Hepatocyte (in vitro differentiated cells): ENCODE results near the gene ATP2B1. TPM values are rescaled to one million over a fixed set of nuclear protein-coding genes. Genes with fewer than 3 reads are reported as not detected.

ENCODE experiments used
- DNase-seq: peaks from one replicate; pipeline ENCODE4 v3.0.0-alpha.2; 2016; ENCODE audit warnings: low spot score
- H2AFZ ChIP-seq: fragments of 200-600 bp; sonication (generic); 2 replicates; pipeline ENCODE4 v1.6.0; 2016; ENCODE audit warnings: antibody characterized with exemption, mild to moderate bottlenecking
- H3K27ac ChIP-seq: fragments of 200-600 bp; sonication (generic); 2 replicates; pipeline ENCODE4 v1.5.1; 2016; ENCODE audit warnings: mild to moderate bottlenecking
- H3K27me3 ChIP-seq: fragments of 200-600 bp; sonication (generic); 2 replicates; pipeline ENCODE4 v1.6.1; 2016
- H3K36me3 ChIP-seq: fragments of 200-600 bp; sonication (generic); replicated peaks from 2 replicates; pipeline ENCODE4 v1.5.1; 2016; ENCODE audit warnings: low read depth; ENCODE audit not compliant: insufficient read depth
- H3K4me1 ChIP-seq: fragments of 200-600 bp; sonication (generic); 2 replicates; pipeline ENCODE4 v1.5.1; 2016; ENCODE audit warnings: mild to moderate bottlenecking, moderate library complexity; ENCODE audit not compliant: insufficient read depth
- H3K4me2 ChIP-seq: fragments of 200-600 bp; sonication (generic); 2 replicates; pipeline ENCODE4 v1.6.0; 2016
- H3K4me3 ChIP-seq: fragments of 200-600 bp; sonication (generic); 2 replicates; pipeline ENCODE4 v1.5.1; 2016; ENCODE audit warnings: mild to moderate bottlenecking
- H3K79me2 ChIP-seq: fragments of 200-600 bp; sonication (generic); 2 replicates; pipeline ENCODE4 v1.6.0; 2017; ENCODE audit warnings: mild to moderate bottlenecking
- H3K9me2 ChIP-seq: fragments of 200-600 bp; sonication (generic); replicated peaks from 2 replicates; pipeline ENCODE4 v1.6.0; 2017; ENCODE audit warnings: mild to moderate bottlenecking; ENCODE audit not compliant: insufficient read depth
- H3K9me3 ChIP-seq: fragments of 200-600 bp; sonication (generic); 2 replicates; pipeline ENCODE4 v1.5.1; 2016; ENCODE audit warnings: low read depth, mild to moderate bottlenecking
- H4K20me1 ChIP-seq: fragments of 200-600 bp; sonication (generic); 2 replicates; pipeline ENCODE4 v1.6.0; 2016; ENCODE audit warnings: mild to moderate bottlenecking; ENCODE audit not compliant: insufficient read depth, poor library complexity, severe bottlenecking
- EZH2 ChIP-seq: fragments of 200-600 bp; sonication (generic); IDR thresholded peaks from 2 replicates; pipeline ENCODE4 v1.6.1; 2016; ENCODE audit warnings: antibody characterized with exemption, mild to moderate bottlenecking, borderline replicate concordance
- EZH2phosphoT487 ChIP-seq: fragments of 200-600 bp; sonication (generic); IDR thresholded peaks from one replicate; pipeline ENCODE4 v1.6.1; 2018; ENCODE audit warnings: antibody characterized with exemption, mild to moderate bottlenecking, low read depth, moderate library complexity; ENCODE audit not compliant: unreplicated experiment, severe bottlenecking
- WGBS: methylation state at CpG from one replicate; pipeline ENCODE4 v1.1.6; 2016; ENCODE audit warnings: low lambda C conversion rate; ENCODE audit errors: missing lambda C conversion rate; 5-methylcytosine and 5-hydroxymethylcytosine counted together
- polyA plus RNA-seq: library from polyadenylated mRNA; unstranded; fragments of >200 nt; fragmentation: Nextera tagmentation; extraction: Ambion mirVana; gene quantifications from 2 replicates; pipeline ENCODE4 v1.2.1, GENCODE V29; 2016
- total RNA-seq: library from RNA; depleted of rRNA; stranded (reverse); fragments of >200 nt; gene quantifications from 2 replicates; pipeline ENCODE4 v1.2.3, GENCODE V29; 2014
- TF ChIP-seq, protein P1 (sequence below): fragments of 200-600 bp; sonication (generic); IDR thresholded peaks from 2 replicates; pipeline ENCODE4 v1.5.1; 2016; ENCODE audit warnings: antibody characterized with exemption, mild to moderate bottlenecking; ENCODE audit not compliant: poor library complexity

Gene ATP2B1
- total and polyA plus RNA-seq, 2 experiments from 2014 or later = 52.2 to 67.2 TPM

DNA sequence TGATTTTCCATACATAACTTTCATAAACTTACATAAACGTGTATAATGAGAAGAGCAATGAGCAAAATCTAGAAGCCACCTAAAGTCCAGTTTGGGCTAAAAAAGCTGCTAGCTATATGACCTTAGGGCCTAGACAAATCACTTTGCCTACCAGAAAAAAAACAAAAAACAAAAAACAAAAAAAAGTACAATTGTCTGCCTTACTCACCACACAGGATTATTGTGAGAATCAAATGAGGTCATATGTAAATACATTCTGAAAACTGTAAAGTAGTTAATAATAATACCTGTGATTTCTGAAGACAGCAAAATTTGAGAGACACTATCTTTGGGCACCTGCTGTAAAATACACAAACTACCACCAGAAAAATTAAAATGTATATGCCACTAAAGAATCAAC, 4.2 kb downstream of the ATP2B1 start:
- Histone ChIP-seq H4K20me1 (peaks cover 65% of the 10 kb centered on the region), H3K79me2 (peaks cover 87% of the 10 kb centered on the region)
- DNase-seq = no peak

GRCh38 chr12:89703768-89704167, 4.9 kb downstream of the ATP2B1 start:
- Histone ChIP-seq H3K4me3 (no peak overlapping the region), H4K20me1 (peaks cover 66% of the 10 kb centered on the region), H3K79me2 (peaks cover 94% of the 10 kb centered on the region), H3K4me2 (peak overlapping the region; percentile 9), H3K9me2 (no peaks in the 10 kb centered on the region), H3K27me3 (no peaks in the 10 kb centered on the region), H3K9me3 (no peaks in the 10 kb centered on the region), H2AFZ (no peak overlapping the region), H3K36me3 (no peaks in the 10 kb centered on the region), H3K27ac (no peak overlapping the region), H3K4me1 (peaks cover 12% of the 10 kb centered on the region)
- TF ChIP-seq EZH2phosphoT487 = no peak
- no peak for TF ChIP-seq EZH2
- 57% methylated on average over 1 of the region's 1 CpG for WGBS
- no peak for DNase-seq

More for the DNA sequence above, 4.2 kb downstream of the ATP2B1 start:
- Histone ChIP-seq H3K9me2 (no peaks in the 10 kb centered on the region), H3K36me3 (no peaks in the 10 kb centered on the region), H3K4me1 (peaks cover 12% of the 10 kb centered on the region), H3K27ac (no peak overlapping the region), H3K27me3 (no peaks in the 10 kb centered on the region), H3K4me3 (no peak overlapping the region), H3K4me2 (no peak overlapping the region), H3K9me3 (no peaks in the 10 kb centered on the region), H2AFZ (no peak overlapping the region)
- 86% methylated on average over 1 of the region's 1 CpG for WGBS
- no peak for TF ChIP-seq EZH2
- TF ChIP-seq, protein P1, sequence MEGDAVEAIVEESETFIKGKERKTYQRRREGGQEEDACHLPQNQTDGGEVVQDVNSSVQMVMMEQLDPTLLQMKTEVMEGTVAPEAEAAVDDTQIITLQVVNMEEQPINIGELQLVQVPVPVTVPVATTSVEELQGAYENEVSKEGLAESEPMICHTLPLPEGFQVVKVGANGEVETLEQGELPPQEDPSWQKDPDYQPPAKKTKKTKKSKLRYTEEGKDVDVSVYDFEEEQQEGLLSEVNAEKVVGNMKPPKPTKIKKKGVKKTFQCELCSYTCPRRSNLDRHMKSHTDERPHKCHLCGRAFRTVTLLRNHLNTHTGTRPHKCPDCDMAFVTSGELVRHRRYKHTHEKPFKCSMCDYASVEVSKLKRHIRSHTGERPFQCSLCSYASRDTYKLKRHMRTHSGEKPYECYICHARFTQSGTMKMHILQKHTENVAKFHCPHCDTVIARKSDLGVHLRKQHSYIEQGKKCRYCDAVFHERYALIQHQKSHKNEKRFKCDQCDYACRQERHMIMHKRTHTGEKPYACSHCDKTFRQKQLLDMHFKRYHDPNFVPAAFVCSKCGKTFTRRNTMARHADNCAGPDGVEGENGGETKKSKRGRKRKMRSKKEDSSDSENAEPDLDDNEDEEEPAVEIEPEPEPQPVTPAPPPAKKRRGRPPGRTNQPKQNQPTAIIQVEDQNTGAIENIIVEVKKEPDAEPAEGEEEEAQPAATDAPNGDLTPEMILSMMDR = no peak
- no peak for TF ChIP-seq EZH2phosphoT487

DNA sequence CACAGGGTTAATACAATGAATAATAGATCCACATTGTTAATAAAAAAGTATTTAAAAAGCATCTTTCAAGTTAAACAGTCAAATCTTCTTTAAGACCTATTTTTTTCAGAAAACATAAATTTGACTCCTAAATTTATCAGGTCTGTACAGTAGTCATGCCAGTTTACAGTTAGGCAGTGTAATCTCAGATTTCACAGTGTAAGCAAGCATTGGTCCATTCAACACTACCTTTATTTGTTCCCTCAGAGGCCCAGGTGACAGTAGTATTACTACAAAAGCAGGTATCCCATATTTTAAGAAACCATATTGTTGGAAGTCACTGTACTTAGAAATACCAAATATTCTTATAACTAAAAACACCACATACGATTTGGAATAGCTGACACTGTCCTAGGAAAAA, 6.1 kb downstream of the ATP2B1 start:
- 84% methylated on average over 1 of the region's 1 CpG for WGBS
- peaks cover 66% of the 10 kb centered on the region for H4K20me1 ChIP-seq
- H3K4me3 ChIP-seq = no peak overlapping the region
- no peak overlapping the region for H3K27ac ChIP-seq
- no peaks in the 10 kb centered on the region for H3K9me3 ChIP-seq
- peaks cover 99% of the 10 kb centered on the region for H3K79me2 ChIP-seq
- H3K36me3 ChIP-seq = no peaks in the 10 kb centered on the region
- H2AFZ ChIP-seq = no peak overlapping the region
- no peaks in the 10 kb centered on the region for H3K27me3 ChIP-seq
- no peak overlapping the region for H3K4me2 ChIP-seq
- DNase-seq = no peak
- peaks cover 12% of the 10 kb centered on the region for H3K4me1 ChIP-seq
- TF ChIP-seq EZH2phosphoT487 (no peak), EZH2 (no peak)
- no peaks in the 10 kb centered on the region for H3K9me2 ChIP-seq

GRCh38 chr12:89701606-89702206, 6.9 kb downstream of the ATP2B1 start:
- Histone ChIP-seq H3K27ac (no peak overlapping the region), H3K4me3 (no peak overlapping the region), H3K9me2 (no peaks in the 10 kb centered on the region), H3K27me3 (no peaks in the 10 kb centered on the region), H2AFZ (no peak overlapping the region), H3K4me2 (no peak overlapping the region), H3K4me1 (peaks cover 12% of the 10 kb centered on the region), H3K9me3 (no peaks in the 10 kb centered on the region), H4K20me1 (peaks cover 61% of the 10 kb centered on the region), H3K79me2 (peaks cover 99% of the 10 kb centered on the region), H3K36me3 (no peaks in the 10 kb centered on the region)
- 98% methylated on average over 3 of the region's 3 CpGs for WGBS
- TF ChIP-seq EZH2phosphoT487 (no peak), EZH2 (no peak)
- TF ChIP-seq, protein P1 = no peak
- DNase-seq = no peak
